Liver (tissue), 9 donors: ENCODE measurements around the gene PARD3B. TPM values are rescaled to one million over a fixed set of nuclear protein-coding genes. Genes with fewer than 3 reads are reported as not detected.

Experiments used
- DNase-seq: peaks from one replicate; pipeline ENCODE4 v3.0.0-alpha.2; 2017; ENCODE audit warnings: low spot score
- H3K27ac ChIP-seq, 2 donors: one replicate each; pipeline ENCODE4 v1.7.0; 2013; ENCODE audit warnings: inconsistent platforms in 2 of 2, low read length in 2 of 2, control low read depth in 1 of 2, low read depth in 1 of 2, mild to moderate bottlenecking in 1 of 2
- H3K27me3 ChIP-seq, 4 donors: one replicate each; pipeline versions ENCODE4 v1.6.1 to v1.7.0; 2013; ENCODE audit warnings: low read length in 3 of 4, inconsistent platforms in 1 of 4, mild to moderate bottlenecking in 1 of 4, moderate library complexity in 1 of 4; ENCODE audit not compliant: control insufficient read depth in 4 of 4, insufficient read depth in 4 of 4
- H3K36me3 ChIP-seq, 4 donors: one replicate each; pipeline versions ENCODE4 v1.6.1 to v1.7.0; 2013; ENCODE audit warnings: low read length in 3 of 4, mild to moderate bottlenecking in 3 of 4, low read depth in 1 of 4, moderate library complexity in 1 of 4; ENCODE audit not compliant: control insufficient read depth in 4 of 4, insufficient read depth in 3 of 4
- H3K4me1 ChIP-seq, 4 donors: one replicate each; pipeline versions ENCODE4 v1.6.1 to v1.7.0; 2013; ENCODE audit warnings: low read length in 3 of 4, mild to moderate bottlenecking in 3 of 4, moderate library complexity in 1 of 4; ENCODE audit not compliant: control insufficient read depth in 4 of 4, insufficient read depth in 4 of 4
- H3K4me3 ChIP-seq, 3 donors: one replicate each; pipeline versions ENCODE4 v1.6.1 to v1.7.0; 2013; ENCODE audit warnings: low read length in 3 of 3, control low read depth in 1 of 3, low read depth in 1 of 3, mild to moderate bottlenecking in 1 of 3
- H3K9ac ChIP-seq, 2 donors: one replicate each; pipeline ENCODE4 v1.7.0; 2013; ENCODE audit warnings: low read length in 2 of 2, mild to moderate bottlenecking in 2 of 2, moderate library complexity in 2 of 2, control low read depth in 1 of 2, low read depth in 1 of 2
- H3K9me3 ChIP-seq, 4 donors: one replicate each; pipeline versions ENCODE4 v1.6.1 to v1.7.0; 2013; ENCODE audit warnings: low read length in 3 of 4; ENCODE audit not compliant: control insufficient read depth in 4 of 4
- ATF3 ChIP-seq: IDR thresholded peaks from 2 replicates; pipeline ENCODE4 v1.6.1; 2016; ENCODE audit warnings: antibody characterized with exemption
- CTCF ChIP-seq: fragments of 150-350 bp; IDR thresholded peaks from 2 replicates; pipeline ENCODE4 v1.5.1; 2017; ENCODE audit warnings: improper control_type of control experiment, low read depth, low read length; ENCODE audit not compliant: missing input control
- FOXA1 ChIP-seq: IDR thresholded peaks from 2 replicates; pipeline ENCODE4 v1.6.1; 2016; ENCODE audit warnings: antibody characterized with exemption
- FOXA2 ChIP-seq: IDR thresholded peaks from 2 replicates; pipeline ENCODE4 v1.6.1; 2016; ENCODE audit warnings: antibody characterized with exemption
- GABPA ChIP-seq, 2 donors: IDR thresholded peaks in 1 of 2; conservative IDR thresholded peaks in 1 of 2; 2 replicates each; pipeline ENCODE4 v1.6.1; 2016; ENCODE audit warnings: antibody characterized with exemption in 2 of 2, mild to moderate bottlenecking in 1 of 2, moderate library complexity in 1 of 2
- HNF4A ChIP-seq, 2 donors: conservative IDR thresholded peaks; 2 replicates each; pipeline ENCODE4 v1.6.1; 2016; ENCODE audit warnings: antibody characterized with exemption in 2 of 2, mild to moderate bottlenecking in 2 of 2
- HNF4G ChIP-seq: IDR thresholded peaks from 2 replicates; pipeline ENCODE4 v1.6.1; 2016; ENCODE audit warnings: antibody characterized with exemption
- JUND ChIP-seq, 2 donors: IDR thresholded peaks; 2 replicates each; pipeline ENCODE4 v1.6.1; 2016; ENCODE audit warnings: antibody characterized with exemption in 2 of 2
- MAX ChIP-seq: IDR thresholded peaks from 2 replicates; pipeline ENCODE4 v1.6.1; 2016; ENCODE audit warnings: antibody characterized with exemption
- NR2F2 ChIP-seq: IDR thresholded peaks from 2 replicates; pipeline ENCODE4 v1.6.1; 2016; ENCODE audit warnings: antibody characterized with exemption
- RAD21 ChIP-seq, 2 donors: IDR thresholded peaks; 2 replicates each; pipeline ENCODE4 v1.6.1; 2016; ENCODE audit warnings: antibody characterized with exemption in 2 of 2, mild to moderate bottlenecking in 2 of 2
- REST ChIP-seq: IDR thresholded peaks from 2 replicates; pipeline ENCODE4 v1.6.1; 2016; ENCODE audit warnings: antibody characterized with exemption, mild to moderate bottlenecking
- SP1 ChIP-seq: IDR thresholded peaks from 2 replicates; pipeline ENCODE4 v1.6.1; 2018; ENCODE audit warnings: antibody characterized with exemption, mild to moderate bottlenecking
- TAF1 ChIP-seq: conservative IDR thresholded peaks from 2 replicates; pipeline ENCODE4 v1.6.1; 2016; ENCODE audit warnings: antibody characterized with exemption, mild to moderate bottlenecking
- ZBTB33 ChIP-seq: IDR thresholded peaks from 2 replicates; pipeline ENCODE4 v1.6.1; 2016; ENCODE audit warnings: antibody characterized with exemption
- WGBS: extraction: QIAGEN DNeasy Blood & Tissue Kit; methylation state at CpG from one replicate; pipeline ENCODE4 v1.1.7; 2013; 5-methylcytosine and 5-hydroxymethylcytosine counted together
- polyA plus RNA-seq, 2 donors: library from polyadenylated mRNA; stranded (reverse) in 1 of 2; unstranded in 1 of 2; fragments of 200-250 nt in 1 of 2; fragments of >200 nt in 1 of 2; fragmentation: Nextera tagmentation in 1 of 2; extraction: Ambion mirVana in 1 of 2; gene quantifications; one replicate each; pipeline versions ENCODE4 v1.2.1 to v1.2.3, GENCODE V29; 2013 to 2015
- total RNA-seq, 2 donors: library from RNA; depleted of rRNA; stranded (reverse); fragments of >200 nt; gene quantifications; one replicate each; pipeline ENCODE4 v1.2.3, GENCODE V29; 2014
- donor health status: healthy.
- donor health status: healthy.
- donor health status: healthy.
- donor health status: healthy.
- donor health status: healthy.

The PARD3B gene
- total and polyA plus RNA-seq, 4 donors, result 1.1 to 10.3 (median 3.7) TPM

- WGBS, result 28% methylated on average over 2 of the region's 2 CpGs
- H3K36me3 ChIP-seq, result no peaks in the 10 kb centered on the region
- H3K27me3 ChIP-seq, result no peaks in the 10 kb centered on the region
- no peak overlapping the region for H3K27ac ChIP-seq
- DNase-seq, result no peak
- H3K9ac ChIP-seq, result no peak overlapping the region
- no peaks in the 10 kb centered on the region for H3K9me3 ChIP-seq
- H3K4me3 ChIP-seq, result no peak overlapping the region
- H3K4me1 ChIP-seq, result no peaks in the 10 kb centered on the region
- TF ChIP-seq HNF4G (no peak), MAX (no peak), TAF1 (no peak), RAD21 (IDR thresholded peaks at IDR 0.05) (no peak), FOXA2 (no peak), ATF3 (no peak), JUND (IDR thresholded peaks at IDR 0.05) (no peak), GABPA (IDR thresholded peaks at IDR 0.05 in 1 of 2, conservative IDR thresholded peaks at IDR 0.05 in 1 of 2) (no peak), FOXA1 (no peak), NR2F2 (no peak), REST (no peak), HNF4A (conservative IDR thresholded peaks at IDR 0.05) (no peak), ZBTB33 (no peak)
Observed at GRCh38 chr2:204900487-204900886, 355.2 kb downstream of the PARD3B start.

GRCh38 chr2:204900910-204901309 lies 355.6 kb downstream of the PARD3B start:
- no peak for DNase-seq
- no peak for TF ChIP-seq FOXA1
- TF ChIP-seq SP1, result no peak
- TF ChIP-seq CTCF, result no peak
- no peak for TF ChIP-seq NR2F2
- TF ChIP-seq REST, result no peak
- TF ChIP-seq MAX, result no peak
- TF ChIP-seq HNF4G, result no peak
- TF ChIP-seq TAF1, result no peak
- Histone ChIP-seq H3K4me1 (no peaks in the 10 kb centered on the region), H3K9me3 (no peaks in the 10 kb centered on the region), H3K9ac (no peak overlapping the region), H3K27me3 (no peaks in the 10 kb centered on the region), H3K4me3 (no peak overlapping the region), H3K36me3 (no peaks in the 10 kb centered on the region), H3K27ac (no peak overlapping the region)
- 86% methylated on average over 1 of the region's 1 CpG for WGBS
